HG02943 (cell line): ENCODE measurements around the gene C12orf56.
A peak's percentile ranks its signal among the peaks of the same experiment; 100 is the strongest.

Experiments
- ATAC-seq: cut with Tn5 transposase; IDR thresholded peaks from one replicate; pipeline ENCODE4 v1.9.1; 2021; ENCODE audit warnings: mild to moderate bottlenecking, low read depth, moderate library complexity; ENCODE audit not compliant: unreplicated experiment

C12orf56 gene

GRCh38 chr12:64390275-64390851 is at the start of gene C12orf56:
TSS of gene C12orf56 (minus strand) at chr12:64390758. CDS start at chr12:64390565, 193 bp downstream.
- no peak for ATAC-seq

GRCh38 chr12:64440100-64440499 is 49.5 kb upstream of the C12orf56 start:
- ATAC-seq, result no peak

- no peak for ATAC-seq
Measured at GRCh38 chr12:64433915-64434314, 43.4 kb upstream of the C12orf56 start.

- ATAC-seq, result no peak
Measured at GRCh38 chr12:64431791-64432190, 41.2 kb upstream of the C12orf56 start.

- no peak for ATAC-seq
Measured at GRCh38 chr12:64430886-64431285, 40.3 kb upstream of the C12orf56 start.

GRCh38 chr12:64428956-64429355 is 38.4 kb upstream of the C12orf56 start:
- ATAC-seq, result no peak

- no peak for ATAC-seq
Measured at GRCh38 chr12:64427988-64428387, 37.4 kb upstream of the C12orf56 start.

GRCh38 chr12:64419696-64420095 is 29.1 kb upstream of the C12orf56 start:
- no peak for ATAC-seq

- ATAC-seq, result no peak
Measured at GRCh38 chr12:64418209-64418608, 27.7 kb upstream of the C12orf56 start.

- ATAC-seq, result no peak
Measured at GRCh38 chr12:64413884-64414283, 23.3 kb upstream of the C12orf56 start.

GRCh38 chr12:64412459-64412858 is 21.9 kb upstream of the C12orf56 start:
- no peak for ATAC-seq

- ATAC-seq, result no peak
Measured at GRCh38 chr12:64411427-64411826, 20.9 kb upstream of the C12orf56 start.

- ATAC-seq, result no peak
Measured at GRCh38 chr12:64407342-64408223, 17.0 kb upstream of the C12orf56 start.

GRCh38 chr12:64404470-64405256 is 14.1 kb upstream of the C12orf56 start:
- ATAC-seq, result peak; percentile 39

GRCh38 chr12:64403707-64404469 is 13.3 kb upstream of the C12orf56 start, which contains the start of gene XPOT:
TSS of gene XPOT (plus strand) at chr12:64404392. CDS start at chr12:64410036, 5,644 bp downstream.
- peak; percentile 93 for ATAC-seq

GRCh38 chr12:64402181-64402580 is 11.6 kb upstream of the C12orf56 start:
- no peak for ATAC-seq

- ATAC-seq, result no peak
Measured at GRCh38 chr12:64400041-64400440, 9.5 kb upstream of the C12orf56 start.

- ATAC-seq, result no peak
Measured at GRCh38 chr12:64395739-64396138, 5.2 kb upstream of the C12orf56 start.

- no peak for ATAC-seq
Measured at GRCh38 chr12:64392221-64392620, 1.7 kb upstream of the C12orf56 start.

- no peak for ATAC-seq
Measured at GRCh38 chr12:64389154-64389553, 1.4 kb downstream of the C12orf56 start.
